Pericardium fibroblast (primary cell): ENCODE measurements around the gene IGSF1. TPM values are rescaled to one million over a fixed set of nuclear protein-coding genes. Genes with fewer than 3 reads are reported as not detected.

Experiments used
- total RNA-seq: library from RNA; depleted of rRNA; stranded (reverse); fragments of >200 nt; gene quantifications from 2 replicates; pipeline ENCODE4 v1.2.3, GENCODE V29; 2015

The IGSF1 gene
- total RNA-seq, result not detected in 2 replicates

GRCh38 chrX:131288738-131289511 lies at the start of gene IGSF1:
Gene IGSF1 (minus strand): TSS chrX:131289306. CDS start chrX:131286674, 2,632 bp downstream.

Other genes starting within 250 kb of the IGSF1 start
- not detected in 2 replicates for gene ARHGAP36, start 231.0 kb downstream of the IGSF1 start, total RNA-seq